Lower lobe of right lung (tissue), 2 donors: ENCODE data around the gene SLC6A11. TPM values are rescaled to one million over a fixed set of nuclear protein-coding genes. Genes with fewer than 3 reads are reported as not detected.

Experiments used
- ATAC-seq, 2 donors: fragments of 200-7000 bp; cut with Tn5 transposase; one replicate each; pipeline ENCODE4 v1.9.1; 2020 to 2022; ENCODE audit warnings: mild to moderate bottlenecking in 2 of 2, moderate library complexity in 2 of 2
- DNase-seq: peaks from one replicate; pipeline ENCODE4 v3.0.0-alpha.2; 2020
- H3K27ac ChIP-seq: fragments of 200-600 bp; one replicate; pipeline ENCODE4 v1.8.0; 2022
- H3K27me3 ChIP-seq: fragments of 200-600 bp; one replicate; pipeline ENCODE4 v1.8.0; 2022; ENCODE audit warnings: low read depth
- H3K36me3 ChIP-seq: fragments of 200-600 bp; one replicate; pipeline ENCODE4 v1.8.0; 2022; ENCODE audit warnings: mild to moderate bottlenecking
- H3K4me1 ChIP-seq: fragments of 200-600 bp; one replicate; pipeline ENCODE4 v1.8.0; 2022
- H3K4me3 ChIP-seq: fragments of 200-600 bp; one replicate; pipeline ENCODE4 v1.8.0; 2022; ENCODE audit warnings: mild to moderate bottlenecking
- H3K9me3 ChIP-seq: fragments of 200-600 bp; one replicate; pipeline ENCODE4 v1.8.0; 2022
- intact Hi-C: fragments of 100-400 bp; cut with DNase I; formaldehyde crosslinking; loops from one replicate; pipeline ENCODE4 v1.11.0; 2022
- total RNA-seq: library from RNA; stranded (reverse); fragmentation: NEBNext Ultra II Directional; extraction: Animal tissue kit (Norgen Biotek cat#: 25700); gene quantifications from one replicate; pipeline ENCODE4 v1.2.1, GENCODE V29; 2021
- TF ChIP-seq, protein P1 (sequence below): fragments of 200-600 bp; IDR thresholded peaks from one replicate; pipeline ENCODE4 v1.8.0; 2022; ENCODE audit warnings: antibody characterized with exemption, mild to moderate bottlenecking
- donor health status: DM: no; HTN: yes; CAD: no; lungs with severe emphysema.

SLC6A11 gene
- total RNA-seq, 1 donor from 2014 or later, result not detected

DNA sequence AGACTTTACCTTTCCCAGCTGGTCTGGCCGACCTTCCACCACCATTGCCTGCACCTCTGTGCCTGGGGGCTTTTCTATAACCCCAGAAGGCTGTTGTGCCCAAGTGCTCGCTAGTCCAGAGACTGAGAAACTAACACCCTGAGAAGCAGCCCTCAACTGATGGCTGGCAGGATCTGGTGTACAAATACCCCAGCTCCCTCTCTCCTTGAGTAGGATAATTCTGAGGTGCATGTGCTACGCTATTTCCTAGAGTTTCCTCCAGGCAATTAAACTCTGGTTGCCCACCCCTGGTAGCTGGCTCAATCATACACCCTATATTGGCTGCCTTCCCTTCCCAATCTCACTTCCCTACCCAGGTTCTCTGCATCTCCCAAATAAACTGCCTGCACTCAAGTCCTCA lies 165.0 kb downstream of the SLC6A11 start:
- no peak overlapping the region for H3K4me3 ChIP-seq
- no peaks in the 10 kb centered on the region for H3K9me3 ChIP-seq
- peaks cover 4% of the 10 kb centered on the region for H3K27me3 ChIP-seq
- ATAC-seq (no peak), DNase-seq (no peak)
- H3K27ac ChIP-seq, result no peak overlapping the region
- H3K4me1 ChIP-seq, result peaks cover 18% of the 10 kb centered on the region
- TF ChIP-seq, protein P1, sequence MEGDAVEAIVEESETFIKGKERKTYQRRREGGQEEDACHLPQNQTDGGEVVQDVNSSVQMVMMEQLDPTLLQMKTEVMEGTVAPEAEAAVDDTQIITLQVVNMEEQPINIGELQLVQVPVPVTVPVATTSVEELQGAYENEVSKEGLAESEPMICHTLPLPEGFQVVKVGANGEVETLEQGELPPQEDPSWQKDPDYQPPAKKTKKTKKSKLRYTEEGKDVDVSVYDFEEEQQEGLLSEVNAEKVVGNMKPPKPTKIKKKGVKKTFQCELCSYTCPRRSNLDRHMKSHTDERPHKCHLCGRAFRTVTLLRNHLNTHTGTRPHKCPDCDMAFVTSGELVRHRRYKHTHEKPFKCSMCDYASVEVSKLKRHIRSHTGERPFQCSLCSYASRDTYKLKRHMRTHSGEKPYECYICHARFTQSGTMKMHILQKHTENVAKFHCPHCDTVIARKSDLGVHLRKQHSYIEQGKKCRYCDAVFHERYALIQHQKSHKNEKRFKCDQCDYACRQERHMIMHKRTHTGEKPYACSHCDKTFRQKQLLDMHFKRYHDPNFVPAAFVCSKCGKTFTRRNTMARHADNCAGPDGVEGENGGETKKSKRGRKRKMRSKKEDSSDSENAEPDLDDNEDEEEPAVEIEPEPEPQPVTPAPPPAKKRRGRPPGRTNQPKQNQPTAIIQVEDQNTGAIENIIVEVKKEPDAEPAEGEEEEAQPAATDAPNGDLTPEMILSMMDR, result no peak
- no peaks in the 10 kb centered on the region for H3K36me3 ChIP-seq
- intact Hi-C loops, result no loop called here

DNA sequence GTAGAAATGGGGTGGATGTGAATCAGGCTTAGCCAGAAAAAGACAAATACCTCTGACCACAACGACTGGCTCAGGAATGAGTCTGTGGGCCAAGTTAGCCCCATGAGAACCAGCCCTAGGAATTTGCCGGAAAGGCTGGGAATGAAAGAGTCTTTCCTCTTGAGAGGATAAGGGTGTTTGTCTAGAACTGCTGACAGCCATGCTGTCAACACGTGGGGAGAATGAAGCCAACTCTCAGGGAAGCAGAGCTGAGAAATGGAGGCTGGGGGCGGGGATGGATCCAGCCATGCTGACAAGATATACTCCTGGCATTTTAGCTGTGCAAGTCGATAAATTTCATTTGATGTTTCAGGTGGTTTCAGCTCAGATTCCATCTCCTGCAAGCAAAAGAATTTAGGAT lies 165.9 kb downstream of the SLC6A11 start:
- no peak overlapping the region for H3K27ac ChIP-seq
- H3K4me1 ChIP-seq, result peaks cover 18% of the 10 kb centered on the region
- ATAC-seq (peak; percentile 29 to 65), DNase-seq (no peak)
- H3K36me3 ChIP-seq, result no peaks in the 10 kb centered on the region
- TF ChIP-seq, protein P1, result no peak
- H3K4me3 ChIP-seq, result no peak overlapping the region
- H3K27me3 ChIP-seq, result peaks cover 2% of the 10 kb centered on the region
- H3K9me3 ChIP-seq, result no peaks in the 10 kb centered on the region
- intact Hi-C loops, result no loop called here

DNA sequence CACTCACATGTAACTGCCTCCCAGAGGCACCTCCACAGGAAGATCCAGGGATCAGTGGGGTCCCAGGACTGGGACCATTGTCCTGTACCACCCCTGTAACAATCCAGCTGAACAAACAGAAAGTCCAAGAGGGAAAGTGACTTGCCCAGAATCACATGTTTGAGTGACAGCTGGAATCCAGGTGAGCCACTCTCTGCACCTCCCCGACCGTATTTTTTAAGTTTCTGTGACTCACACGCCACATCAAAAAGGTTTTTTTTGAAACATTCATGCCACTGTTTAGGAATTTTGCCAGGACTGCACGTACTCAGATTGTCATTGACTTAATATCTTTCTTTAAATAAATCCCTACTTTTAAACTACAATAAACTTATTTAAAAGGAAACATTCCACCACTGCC lies 166.8 kb downstream of the SLC6A11 start:
- Histone ChIP-seq H3K27me3 (no peaks in the 10 kb centered on the region), H3K4me1 (peaks cover 18% of the 10 kb centered on the region), H3K27ac (no peak overlapping the region), H3K36me3 (no peaks in the 10 kb centered on the region), H3K4me3 (no peak overlapping the region), H3K9me3 (no peaks in the 10 kb centered on the region)
- intact Hi-C loops, result no loop called here
- TF ChIP-seq, protein P1, result no peak
- ATAC-seq, result peak; percentile 44 to 65
- no peak for DNase-seq

DNA sequence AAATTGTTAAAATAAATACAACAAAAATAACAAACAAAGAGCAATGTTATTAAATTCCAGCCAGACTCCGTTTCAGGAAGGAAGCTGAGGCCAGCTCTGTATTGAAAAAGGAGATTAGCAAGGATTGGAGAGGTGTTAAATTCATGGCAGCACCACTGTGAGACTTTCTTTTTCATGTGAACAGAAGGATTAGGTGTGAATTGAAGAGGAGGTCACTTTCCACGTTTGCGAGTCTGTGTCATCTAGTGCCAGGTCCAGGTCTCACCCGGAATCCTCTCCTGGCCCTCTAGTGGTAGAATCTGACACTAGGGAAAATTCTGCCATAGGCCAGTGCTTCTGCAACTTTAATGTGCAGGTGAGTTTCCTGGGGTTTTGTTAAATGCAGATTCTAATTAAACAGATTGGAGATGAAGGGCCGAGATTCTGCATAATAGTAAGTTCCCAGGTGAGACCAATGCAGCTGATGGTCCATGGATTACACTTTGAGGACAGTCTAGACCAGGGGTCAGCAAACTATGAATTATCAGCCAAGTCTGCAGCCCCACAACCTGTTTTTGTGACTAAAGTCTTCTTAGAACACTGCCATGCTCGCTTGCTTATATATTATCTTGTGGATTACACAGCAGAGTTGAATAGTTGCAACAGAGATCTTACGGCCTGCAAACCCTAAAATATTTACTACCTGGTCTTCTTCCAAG lies 167.3 kb downstream of the SLC6A11 start:
- H3K27me3 ChIP-seq, result no peaks in the 10 kb centered on the region
- peak; percentile 76 to 79 for ATAC-seq
- H3K4me3 ChIP-seq, result no peak overlapping the region
- H3K9me3 ChIP-seq, result no peaks in the 10 kb centered on the region
- DNase-seq, result no peak
- H3K4me1 ChIP-seq, result peaks cover 18% of the 10 kb centered on the region
- intact Hi-C loops, result no loop called here
- H3K36me3 ChIP-seq, result no peaks in the 10 kb centered on the region
- H3K27ac ChIP-seq, result no peak overlapping the region
- TF ChIP-seq, protein P1, result peak; percentile 78

DNA sequence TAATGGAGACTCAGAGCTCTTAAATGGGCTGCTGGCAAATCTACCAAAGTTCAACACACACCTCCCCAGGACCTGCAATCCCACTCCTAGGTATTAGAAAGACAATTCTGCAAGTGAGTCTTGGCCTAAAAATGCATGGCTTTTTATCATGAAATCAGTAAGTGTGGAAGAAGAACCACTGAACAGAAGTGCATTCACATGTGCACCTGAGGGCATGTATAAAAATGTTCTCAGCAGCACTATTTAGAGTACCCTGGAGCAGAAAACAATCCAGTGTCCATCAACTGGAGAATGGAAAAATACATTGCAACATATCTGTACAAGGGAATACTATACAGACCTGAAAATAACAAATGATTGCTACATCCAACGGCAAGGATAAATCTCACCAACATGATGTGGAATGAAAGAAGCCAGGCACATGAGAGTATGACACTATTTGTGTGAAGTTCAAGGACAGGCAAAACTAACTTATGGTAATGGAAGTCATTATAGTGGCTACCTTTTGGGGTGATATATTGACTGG lies 168.4 kb downstream of the SLC6A11 start:
- Histone ChIP-seq H3K27ac (no peak overlapping the region), H3K36me3 (no peaks in the 10 kb centered on the region), H3K4me3 (no peak overlapping the region), H3K9me3 (no peaks in the 10 kb centered on the region), H3K4me1 (peaks cover 18% of the 10 kb centered on the region), H3K27me3 (no peaks in the 10 kb centered on the region)
- ATAC-seq, result no peak
- intact Hi-C loops, result no loop called here
- no peak for DNase-seq
- TF ChIP-seq, protein P1, result no peak
